OCI-LY3 (cell line): Measurements from ENCODE around the gene ANKRD45.
"Not testable (repeated sequence)": the region's sequence is repeated elsewhere in the genome, so short reads cannot be mapped to it uniquely, and the experiment has no call there.

Experiments used
- H2AFZ ChIP-seq: fragments of 200-600, 300-600 bp; shearing (Covaris generic); 2 replicates; pipeline ENCODE4 v1.6.0; 2014; ENCODE audit warnings: antibody characterized with exemption, low read depth, low read length
- H3K27ac ChIP-seq: fragments of 200-600, 300-600 bp; sonication (generic); 2 replicates; pipeline ENCODE4 v1.5.1; 2014; ENCODE audit warnings: mild to moderate bottlenecking, low read length, moderate library complexity, mixed read lengths
- H3K27me3 ChIP-seq: fragments of 200-600, 300-600 bp; sonication (generic); 2 replicates; pipeline ENCODE4 v1.6.1; 2014; ENCODE audit warnings: low read depth, low read length, mixed read lengths
- H3K36me3 ChIP-seq: fragments of 200-600, 300-600 bp; sonication (generic); replicated peaks from 2 replicates; pipeline ENCODE3; 2014; ENCODE audit warnings: low read depth, low read length, mixed read lengths
- H3K4me1 ChIP-seq: fragments of 300-600, 200-600 bp; sonication (generic); 2 replicates; pipeline ENCODE4 v1.6.1; 2014; ENCODE audit warnings: low read length, mixed read lengths
- H3K4me2 ChIP-seq: fragments of 200-600, 300-600 bp; sonication (generic); 2 replicates; pipeline ENCODE4 v1.6.1; 2014; ENCODE audit warnings: low read length, mixed read lengths
- H3K4me3 ChIP-seq: fragments of 300-600, 200-600 bp; sonication (generic); 2 replicates; pipeline ENCODE4 v1.5.1; 2014; ENCODE audit warnings: antibody characterized with exemption, mild to moderate bottlenecking, low read length, moderate library complexity
- H3K79me2 ChIP-seq: fragments of 300-600, 200-600 bp; shearing (Covaris generic); 2 replicates; pipeline ENCODE4 v1.6.1; 2014; ENCODE audit warnings: mild to moderate bottlenecking, low read length, mixed read lengths
- H3K9ac ChIP-seq: fragments of 300-600, 200-600 bp; shearing (Covaris generic); 2 replicates; pipeline ENCODE4 v1.6.0; 2014; ENCODE audit warnings: mild to moderate bottlenecking, low read length, moderate library complexity
- H3K9me3 ChIP-seq: fragments of 200-600, 300-600 bp; shearing (Covaris generic); 2 replicates; pipeline ENCODE4 v1.6.1; 2014; ENCODE audit warnings: low read length, mixed read lengths; ENCODE audit not compliant: insufficient read depth
- H4K20me1 ChIP-seq: fragments of 200-600, 300-600 bp; sonication (generic); 2 replicates; pipeline ENCODE4 v1.6.1; 2016; ENCODE audit warnings: low read length, mixed read lengths; ENCODE audit not compliant: insufficient read depth
- CTCF ChIP-seq: fragments of 200-600, 300-600 bp; sonication (generic); IDR thresholded peaks from 2 replicates; pipeline ENCODE4 v1.5.1; 2014; ENCODE audit warnings: antibody characterized with exemption, low read length, low read depth
- EZH2phosphoT487 ChIP-seq: fragments of 200-600 bp; shearing (Covaris generic); IDR thresholded peaks from 2 replicates; pipeline ENCODE4 v1.6.1; 2018; ENCODE audit warnings: antibody characterized with exemption, mixed run types, low read depth

Gene ANKRD45

DNA sequence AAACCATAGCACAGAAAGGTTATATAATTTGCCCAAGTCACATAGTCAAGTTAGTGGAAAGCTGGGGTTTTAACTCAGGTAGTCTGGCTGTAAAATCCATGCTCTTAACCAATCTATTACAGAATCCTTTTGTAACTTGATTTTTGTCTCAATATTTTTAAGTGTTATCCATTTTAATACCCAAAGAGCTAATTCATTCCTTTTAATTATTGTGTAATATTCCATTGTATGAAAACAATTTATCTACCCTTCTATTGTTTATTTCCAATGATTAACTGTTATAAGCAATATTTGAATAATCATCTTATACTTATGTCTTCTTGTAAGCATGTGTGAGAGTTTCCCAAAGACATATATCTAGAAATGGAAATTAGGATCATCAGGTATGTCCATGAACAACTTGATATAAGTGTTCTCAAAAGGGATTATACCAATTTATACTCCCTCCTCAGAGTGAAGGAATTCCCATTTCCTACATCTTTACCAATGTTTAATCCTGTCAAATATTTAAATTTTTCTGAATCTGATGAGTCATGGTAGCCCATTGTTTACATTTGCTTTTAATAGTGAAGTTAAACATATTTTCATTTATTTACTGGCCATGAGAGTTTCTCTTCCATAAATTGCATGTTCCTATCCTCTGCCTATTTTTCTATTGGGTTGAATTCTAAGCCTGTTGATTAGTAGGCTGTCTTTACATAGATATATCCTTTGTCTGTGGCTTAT is 20.6 kb downstream of the ANKRD45 start:
- H3K4me3 ChIP-seq = no peak overlapping the region
- no peak overlapping the region for H2AFZ ChIP-seq
- H3K36me3 ChIP-seq = no peaks in the 10 kb centered on the region
- no peaks in the 10 kb centered on the region for H3K79me2 ChIP-seq
- no peak overlapping the region for H3K9ac ChIP-seq
- TF ChIP-seq EZH2phosphoT487 (no peak), CTCF (no peak)
- no peak overlapping the region for H3K4me2 ChIP-seq
- no peaks in the 10 kb centered on the region for H3K27me3 ChIP-seq
- H4K20me1 ChIP-seq = no peaks in the 10 kb centered on the region
- H3K4me1 ChIP-seq = no peaks in the 10 kb centered on the region
- H3K9me3 ChIP-seq = no peaks in the 10 kb centered on the region
- H3K27ac ChIP-seq = no peak overlapping the region

- no peak overlapping the region for H3K4me2 ChIP-seq
- TF ChIP-seq EZH2phosphoT487 = no peak
- no peak for TF ChIP-seq CTCF
- H3K4me1 ChIP-seq = no peaks in the 10 kb centered on the region
- H3K9ac ChIP-seq = no peak overlapping the region
- H3K4me3 ChIP-seq = no peak overlapping the region
- no peak overlapping the region for H3K27ac ChIP-seq
- no peaks in the 10 kb centered on the region for H3K36me3 ChIP-seq
- H4K20me1 ChIP-seq = no peaks in the 10 kb centered on the region
- H3K27me3 ChIP-seq = no peaks in the 10 kb centered on the region
- H3K79me2 ChIP-seq = no peaks in the 10 kb centered on the region
- H2AFZ ChIP-seq = no peak overlapping the region
- no peaks in the 10 kb centered on the region for H3K9me3 ChIP-seq
These were observed 23.0 kb downstream of the ANKRD45 start for GRCh38 chr1:173646656-173647055.

- not testable (repeated sequence) for H3K9ac ChIP-seq, H3K27ac ChIP-seq, H4K20me1 ChIP-seq, H3K79me2 ChIP-seq, H3K4me3 ChIP-seq, H3K4me2 ChIP-seq, H3K4me1 ChIP-seq, H3K36me3 ChIP-seq, H3K27me3 ChIP-seq, H3K9me3 ChIP-seq, H2AFZ ChIP-seq
These were observed 27.1 kb downstream of the ANKRD45 start for GRCh38 chr1:173642450-173643139.

- Histone ChIP-seq H3K27ac (no peak overlapping the region), H3K27me3 (no peaks in the 10 kb centered on the region), H3K4me1 (no peaks in the 10 kb centered on the region), H3K9me3 (no peaks in the 10 kb centered on the region), H4K20me1 (no peaks in the 10 kb centered on the region), H3K79me2 (no peaks in the 10 kb centered on the region), H3K9ac (no peak overlapping the region), H3K4me2 (no peak overlapping the region), H2AFZ (no peak overlapping the region), H3K4me3 (no peak overlapping the region), H3K36me3 (peaks cover 3% of the 10 kb centered on the region)
- no peak for TF ChIP-seq CTCF
These were observed 30.5 kb downstream of the ANKRD45 start for GRCh38 chr1:173639102-173639501.
